OCI-LY7 (cell line): ENCODE data around the gene EVC. TPM values are rescaled to one million over a fixed set of nuclear protein-coding genes. Genes with fewer than 3 reads are reported as not detected.

Source experiments
- BruUV-seq: library from RNA; stranded (reverse); fragments of 400-500 nt; replicated peaks from 2 replicates; lab custom pipeline; 2021; lab: Mats Ljungman, UMichigan
- CTCF ChIA-PET: fragments of 300-600 bp; sonication (Branson Sonifier 250); formaldehyde crosslinking; loops from one replicate; lab custom pipeline; 2022; ENCODE audit warnings: antibody characterized with exemption; ENCODE audit not compliant: unreplicated experiment; lab: Charles Lee
- POLR2A ChIA-PET: fragments of 300-600 bp; sonication (Branson Sonifier 250); formaldehyde crosslinking; loops from one replicate; lab custom pipeline; 2022; ENCODE audit warnings: antibody characterized with exemption; lab: Charles Lee
- DNase-seq: peaks from one replicate; pipeline ENCODE4 v3.0.0-alpha.2; 2015; ENCODE audit warnings: low spot score
- H2AFZ ChIP-seq: fragments of 200-600 bp; sonication (generic), shearing (Covaris generic); 2 replicates; pipeline ENCODE4 v1.6.1; 2014; ENCODE audit warnings: mild to moderate bottlenecking, antibody characterized with exemption, low read length, moderate library complexity
- H3K27ac ChIP-seq: fragments of 200-600 bp; sonication (generic); 2 replicates; pipeline ENCODE4 v1.5.1; 2014; ENCODE audit warnings: mixed run types, low read depth, mild to moderate bottlenecking, moderate library complexity, low read length, inconsistent platforms; ENCODE audit not compliant: poor library complexity, severe bottlenecking
- H3K36me3 ChIP-seq: fragments of 200-600 bp; sonication (generic); 2 replicates; pipeline ENCODE4 v1.6.1; 2014; ENCODE audit warnings: mild to moderate bottlenecking, antibody characterized with exemption, low read length, moderate library complexity, mixed read lengths; ENCODE audit not compliant: insufficient read depth
- H3K4me1 ChIP-seq: fragments of 200-600 bp; sonication (generic); 2 replicates; pipeline ENCODE4 v1.5.1; 2014; ENCODE audit warnings: mild to moderate bottlenecking, low read length; ENCODE audit not compliant: insufficient read depth, poor library complexity, severe bottlenecking
- H3K4me2 ChIP-seq: fragments of 200-600 bp; sonication (generic); 2 replicates; pipeline ENCODE4 v1.6.1; 2014; ENCODE audit warnings: mild to moderate bottlenecking, low read length
- H3K4me3 ChIP-seq: fragments of 200-600 bp; sonication (generic); 2 replicates; pipeline ENCODE4 v1.5.1; 2014; ENCODE audit warnings: mild to moderate bottlenecking, low read depth, low read length; ENCODE audit not compliant: poor library complexity, severe bottlenecking
- H3K79me2 ChIP-seq: fragments of 200-600 bp; sonication (generic); 2 replicates; pipeline ENCODE4 v1.6.1; 2016; ENCODE audit warnings: low read depth, mild to moderate bottlenecking, low read length, moderate library complexity, mixed read lengths; ENCODE audit not compliant: insufficient read depth
- H3K9me2 ChIP-seq: fragments of 200-600 bp; sonication (generic); 2 replicates; pipeline ENCODE4 v1.6.1; 2016; ENCODE audit warnings: mild to moderate bottlenecking, low read length, mixed read lengths; ENCODE audit not compliant: insufficient read depth
- H3K9me3 ChIP-seq: fragments of 200-600 bp; sonication (generic); 2 replicates; pipeline ENCODE4 v1.6.1; 2014; ENCODE audit warnings: mild to moderate bottlenecking, mixed run types, low read length, mixed read lengths
- H4K20me1 ChIP-seq: fragments of 200-600 bp; sonication (generic); 2 replicates; pipeline ENCODE4 v1.6.1; 2014; ENCODE audit warnings: mild to moderate bottlenecking, antibody characterized with exemption, low read length, moderate library complexity, mixed read lengths; ENCODE audit not compliant: insufficient read depth
- CTCF ChIP-seq: fragments of 200-600 bp; sonication (generic); conservative IDR thresholded peaks from 2 replicates; pipeline ENCODE4 v1.5.1; 2014; ENCODE audit warnings: mild to moderate bottlenecking, antibody characterized with exemption, low read length, moderate library complexity, mixed read lengths
- EZH2phosphoT487 ChIP-seq: fragments of 200-600 bp; sonication (generic); IDR thresholded peaks from 2 replicates; pipeline ENCODE4 v1.6.1; 2018; ENCODE audit warnings: low read depth, borderline replicate concordance, mild to moderate bottlenecking, mixed run types, antibody characterized with exemption, low read length, moderate library complexity, mixed read lengths
- intact Hi-C: fragments of 100-400 bp; cut with micrococcal nuclease; formaldehyde crosslinking; loops from one replicate; pipeline ENCODE4 v1.10.0; 2022; ENCODE audit not compliant: unreplicated experiment
- total RNA-seq, 2 experiments: library from RNA; depleted of rRNA in 1 of 2; stranded (reverse); fragments of >200 nt in 1 of 2; shearing (Covaris generic) in 1 of 2; gene quantifications; 2 replicates each; pipeline ENCODE4 v1.2.3, GENCODE V29; 2014 to 2022

The EVC gene
- total RNA-seq, 2 experiments from 2014 or later = not detected

DNA sequence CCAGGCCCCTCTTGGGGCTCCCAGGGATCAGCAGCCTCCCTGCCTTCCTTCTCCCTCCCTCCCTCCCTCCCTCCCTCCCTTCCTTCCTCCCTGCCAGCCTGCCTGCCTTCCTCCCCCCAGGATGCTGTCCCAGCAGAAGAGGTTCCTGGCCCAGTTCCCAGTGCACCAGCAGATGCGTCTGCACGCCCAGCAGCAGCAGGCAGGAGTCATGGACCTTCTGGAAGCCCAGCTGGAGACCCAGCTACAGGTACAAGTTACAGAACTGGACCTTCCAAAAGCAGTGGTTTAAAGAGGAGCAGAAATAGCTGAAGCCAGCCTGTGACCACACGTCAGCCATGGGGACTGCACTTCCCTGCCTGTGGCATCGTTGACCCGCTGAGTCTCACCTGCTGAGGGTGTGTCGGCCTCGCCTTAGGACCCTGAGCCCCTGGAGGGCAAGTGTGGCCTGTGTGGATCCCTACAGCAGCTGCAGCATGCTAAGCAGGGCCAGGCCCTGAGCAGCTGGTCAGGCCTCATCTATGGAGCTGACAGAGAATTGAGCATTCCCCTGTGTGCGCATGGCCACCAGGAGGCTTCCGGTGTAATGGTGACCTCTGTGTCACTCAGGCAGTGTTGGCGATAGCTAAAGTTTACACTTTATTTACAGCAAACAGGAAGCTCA, 97.2 kb downstream of the EVC start:
- Histone ChIP-seq H3K4me3 (no peak overlapping the region), H4K20me1 (no peaks in the 10 kb centered on the region), H3K4me2 (no peak overlapping the region), H3K36me3 (no peaks in the 10 kb centered on the region), H3K79me2 (no peaks in the 10 kb centered on the region), H3K9me3 (no peaks in the 10 kb centered on the region), H3K4me1 (no peaks in the 10 kb centered on the region), H3K9me2 (no peaks in the 10 kb centered on the region), H2AFZ (no peak overlapping the region), H3K27ac (no peak overlapping the region)
- CTCF ChIA-PET = no interaction called here
- TF ChIP-seq EZH2phosphoT487 = no peak
- TF ChIP-seq CTCF = no peak
- BruUV-seq = no TSS peak
- intact Hi-C loops = no loop called here
- POLR2A ChIA-PET = no interaction called here
- no peak for DNase-seq

- BruUV-seq = no TSS peak
- ChIA-PET CTCF (no interaction called here), POLR2A (no interaction called here)
- Histone ChIP-seq H3K4me1 (no peaks in the 10 kb centered on the region), H3K36me3 (no peaks in the 10 kb centered on the region), H3K79me2 (no peaks in the 10 kb centered on the region), H2AFZ (no peak overlapping the region), H4K20me1 (no peaks in the 10 kb centered on the region), H3K4me2 (no peak overlapping the region), H3K4me3 (no peak overlapping the region), H3K9me3 (no peaks in the 10 kb centered on the region), H3K27ac (no peak overlapping the region), H3K9me2 (no peaks in the 10 kb centered on the region)
- intact Hi-C loops = no loop called here
- TF ChIP-seq EZH2phosphoT487 (no peak), CTCF (no peak)
- no peak for DNase-seq
Measured at GRCh38 chr4:5809216-5809776, 98.3 kb downstream of the EVC start.

DNA sequence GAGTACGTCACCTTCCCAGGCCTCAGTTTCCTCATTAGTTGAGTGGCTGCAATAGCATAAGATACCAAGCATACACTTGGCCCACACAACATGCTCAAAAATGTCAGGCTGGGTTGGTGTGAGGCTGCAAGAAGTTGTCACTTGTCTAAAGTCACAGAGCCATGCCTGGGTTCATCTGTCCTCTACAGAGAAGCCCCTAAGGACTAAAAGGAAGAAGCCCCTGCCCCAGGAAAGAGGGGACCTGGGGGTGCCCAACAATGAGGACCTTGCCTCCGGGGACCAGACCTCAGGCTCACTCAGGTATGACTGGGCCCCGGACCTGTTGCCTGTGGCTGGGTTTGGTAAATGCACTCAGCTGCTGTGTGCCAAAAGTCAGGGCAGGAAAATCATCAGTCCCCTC, 99.2 kb downstream of the EVC start:
- no peaks in the 10 kb centered on the region for H3K9me2 ChIP-seq

More for the DNA sequence above, 99.2 kb downstream of the EVC start:
- TF ChIP-seq EZH2phosphoT487 (no peak), CTCF (no peak)
- Histone ChIP-seq H4K20me1 (no peaks in the 10 kb centered on the region), H3K4me3 (no peak overlapping the region), H3K9me3 (no peaks in the 10 kb centered on the region), H2AFZ (no peak overlapping the region), H3K27ac (no peak overlapping the region), H3K79me2 (no peaks in the 10 kb centered on the region), H3K36me3 (no peaks in the 10 kb centered on the region), H3K4me2 (no peak overlapping the region), H3K4me1 (no peaks in the 10 kb centered on the region)
- no peak for DNase-seq
- intact Hi-C loops = loop anchor here (10.0 kb wide), 1 partner anchor 815 kb away; no protein-coding TSS in a partner anchor
- BruUV-seq = no TSS peak
- CTCF ChIA-PET = no interaction called here
- POLR2A ChIA-PET = no interaction called here
